HAP-1 (cell line): ENCODE results near the gene MAP3K21.

ENCODE experiments used
- DNase-seq, 2 experiments: peaks; one replicate each; pipeline ENCODE4 v3.0.0-alpha.2; 2016 to 2020; ENCODE audit warnings: low spot score in 2 of 2
- H3K27me3 ChIP-seq: fragments of 250-450 bp; sonication (Bioruptor Pico); 2 replicates; pipeline ENCODE4 v1.5.1; 2020; ENCODE audit warnings: low read depth, mild to moderate bottlenecking, moderate library complexity
- H3K36me3 ChIP-seq: fragments of 250-450 bp; sonication (Bioruptor Pico); replicated peaks from 2 replicates; pipeline ENCODE4 v1.5.1; 2020; ENCODE audit warnings: mild to moderate bottlenecking
- H3K4me1 ChIP-seq: fragments of 250-450 bp; sonication (Bioruptor Pico); 2 replicates; pipeline ENCODE4 v1.5.1; 2020; ENCODE audit warnings: mild to moderate bottlenecking
- H3K4me3 ChIP-seq: fragments of 250-450 bp; sonication (Bioruptor Pico); 2 replicates; pipeline ENCODE4 v1.5.1; 2020; ENCODE audit warnings: mild to moderate bottlenecking, moderate library complexity
- H3K9me3 ChIP-seq: fragments of 250-450 bp; sonication (Bioruptor Pico); 2 replicates; pipeline ENCODE4 v1.5.1; 2020; ENCODE audit warnings: mild to moderate bottlenecking, moderate library complexity
- in situ Hi-C: fragments of 300-500 bp; cut with MboI; formaldehyde crosslinking; loops from 3 replicates; pipeline ENCODE4 v1.14.3; 2020; ENCODE audit warnings: low sequenced_read_pairs, inconsistent platforms, mixed read lengths

Gene MAP3K21

DNA sequence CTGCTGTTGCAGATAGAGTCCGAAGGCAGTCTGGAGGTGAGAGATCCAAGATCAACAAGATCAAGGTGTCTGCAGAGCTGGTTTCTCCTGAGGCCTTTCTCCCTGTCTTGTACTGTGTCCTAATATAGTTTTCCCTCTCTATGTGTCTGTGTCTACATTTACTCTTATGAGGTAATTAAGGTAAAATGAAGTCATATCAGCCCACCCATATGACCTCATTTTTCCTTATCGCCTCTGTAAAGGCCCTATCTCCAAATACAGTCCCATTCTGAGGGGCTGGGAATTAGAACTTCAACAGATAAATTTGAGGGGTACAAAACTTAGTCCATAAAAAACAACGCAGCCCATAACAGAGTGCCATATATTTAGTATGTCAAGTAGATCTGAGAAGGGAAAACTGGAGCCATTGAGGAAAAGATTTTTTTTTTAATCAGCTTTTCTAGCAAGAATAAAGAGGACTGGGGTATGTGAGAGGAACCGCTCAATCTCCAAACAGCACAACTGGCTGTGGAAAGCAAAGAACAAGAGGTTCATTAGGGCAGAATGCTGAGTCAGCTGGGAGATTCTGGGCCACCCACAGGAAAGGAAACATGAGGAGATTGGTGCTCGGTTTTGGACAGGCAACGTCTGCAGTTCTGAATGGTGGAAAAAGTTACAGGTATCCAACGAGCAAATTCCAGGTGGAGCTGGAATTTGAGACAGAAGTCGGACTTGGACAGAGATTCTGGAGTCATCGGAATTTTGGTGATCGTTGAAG, 65.7 kb downstream of the MAP3K21 start:
- H3K9me3 ChIP-seq: no peaks in the 10 kb centered on the region
- H3K27me3 ChIP-seq: peaks cover 13% of the 10 kb centered on the region
- in situ Hi-C loops: loop anchor here (10.0 kb wide), 1 partner anchor 672 kb away; no protein-coding TSS in a partner anchor
- no peaks in the 10 kb centered on the region for H3K36me3 ChIP-seq
- H3K4me3 ChIP-seq: no peak overlapping the region
- no peak for DNase-seq
- no peaks in the 10 kb centered on the region; the same call in 1 of the 2 replicates for H3K4me1 ChIP-seq

DNA sequence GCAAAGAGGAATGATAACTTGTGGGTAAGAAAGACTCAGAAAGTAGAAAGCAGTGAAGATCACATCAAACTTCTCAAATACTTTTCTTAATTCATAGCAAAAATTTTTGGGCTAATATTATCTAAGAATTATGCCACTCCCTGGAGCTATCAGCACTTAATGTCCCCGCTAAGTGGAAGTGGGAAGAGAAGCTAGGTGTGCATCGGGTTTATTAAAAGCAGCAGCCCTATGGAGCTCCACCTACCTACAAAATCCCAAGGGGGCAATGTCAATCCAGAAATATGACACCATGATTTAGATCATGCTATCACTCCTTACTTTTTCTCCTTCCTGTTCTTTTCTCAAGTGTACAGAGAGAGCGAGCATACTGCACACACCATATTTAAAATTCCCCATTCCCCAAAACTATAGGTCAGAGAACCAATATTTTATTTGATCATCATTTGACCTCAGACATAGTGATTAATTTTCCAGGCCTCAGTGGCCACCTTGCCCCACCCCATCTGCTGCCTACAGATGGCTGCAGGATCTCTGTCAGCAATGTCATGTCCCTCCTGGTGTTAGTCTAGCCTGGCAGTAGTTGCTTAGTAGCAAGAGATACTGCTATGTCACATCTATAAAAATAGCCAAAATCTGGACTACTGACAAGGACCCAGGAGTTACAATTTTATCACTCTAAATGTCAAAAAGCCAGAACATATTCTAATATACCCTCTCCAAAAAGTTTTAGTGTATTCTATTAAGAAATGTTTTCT, 66.6 kb downstream of the MAP3K21 start:
- no peak for DNase-seq
- in situ Hi-C loops: loop anchor here (10.0 kb wide), 1 partner anchor 671 kb away; no protein-coding TSS in a partner anchor
- Histone ChIP-seq H3K4me1 (no peaks in the 10 kb centered on the region; the same call in 1 of the 2 replicates), H3K9me3 (no peaks in the 10 kb centered on the region), H3K36me3 (no peaks in the 10 kb centered on the region), H3K4me3 (no peak overlapping the region), H3K27me3 (peaks cover 13% of the 10 kb centered on the region)

DNA sequence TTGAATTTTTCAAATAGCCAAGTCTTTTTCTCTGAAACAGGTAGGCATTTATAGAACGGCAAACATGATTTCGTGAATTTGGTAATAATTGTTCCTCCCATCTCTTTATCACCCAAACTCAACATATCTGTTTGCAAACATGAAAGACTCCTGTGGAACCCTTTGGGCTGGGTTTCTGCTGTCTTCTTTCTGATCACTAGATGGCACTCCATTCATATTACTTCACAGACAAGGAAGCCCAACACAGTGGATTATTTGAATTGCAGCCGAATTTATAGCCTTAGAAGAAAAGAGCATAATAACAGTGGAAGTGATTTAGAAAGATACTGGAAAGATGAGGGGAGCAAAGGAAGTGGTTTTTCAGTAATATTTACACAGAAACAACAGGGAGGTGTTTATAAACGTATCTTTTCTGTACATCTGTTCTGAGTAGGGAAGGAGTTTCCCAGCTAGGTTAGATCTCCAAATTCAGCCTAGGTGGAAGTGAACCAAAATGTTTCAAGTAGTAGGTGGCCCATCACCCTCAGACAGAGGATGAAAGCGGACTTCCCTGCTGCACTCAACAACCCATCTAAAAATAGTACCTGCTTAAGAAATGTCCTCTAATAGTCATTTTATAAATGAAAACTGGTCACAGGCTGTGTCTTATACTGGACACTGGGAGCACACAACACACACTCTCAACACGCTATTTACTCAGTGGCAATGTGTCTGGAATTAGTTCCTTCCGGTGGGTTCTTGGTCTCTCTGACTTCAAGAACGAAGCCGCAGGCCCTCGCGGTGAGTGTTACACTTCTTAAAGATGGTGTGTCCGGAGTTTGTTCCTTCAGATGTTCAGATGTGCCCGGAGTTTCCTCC, 67.6 kb downstream of the MAP3K21 start:
- in situ Hi-C loops: loop anchor here (10.0 kb wide), 1 partner anchor 670 kb away; no protein-coding TSS in a partner anchor
- H3K9me3 ChIP-seq: no peaks in the 10 kb centered on the region
- H3K36me3 ChIP-seq: no peaks in the 10 kb centered on the region
- H3K27me3 ChIP-seq: peaks cover 13% of the 10 kb centered on the region
- no peaks in the 10 kb centered on the region for H3K4me1 ChIP-seq
- no peak overlapping the region for H3K4me3 ChIP-seq
- DNase-seq: peak; percentile 51 to 74

DNA sequence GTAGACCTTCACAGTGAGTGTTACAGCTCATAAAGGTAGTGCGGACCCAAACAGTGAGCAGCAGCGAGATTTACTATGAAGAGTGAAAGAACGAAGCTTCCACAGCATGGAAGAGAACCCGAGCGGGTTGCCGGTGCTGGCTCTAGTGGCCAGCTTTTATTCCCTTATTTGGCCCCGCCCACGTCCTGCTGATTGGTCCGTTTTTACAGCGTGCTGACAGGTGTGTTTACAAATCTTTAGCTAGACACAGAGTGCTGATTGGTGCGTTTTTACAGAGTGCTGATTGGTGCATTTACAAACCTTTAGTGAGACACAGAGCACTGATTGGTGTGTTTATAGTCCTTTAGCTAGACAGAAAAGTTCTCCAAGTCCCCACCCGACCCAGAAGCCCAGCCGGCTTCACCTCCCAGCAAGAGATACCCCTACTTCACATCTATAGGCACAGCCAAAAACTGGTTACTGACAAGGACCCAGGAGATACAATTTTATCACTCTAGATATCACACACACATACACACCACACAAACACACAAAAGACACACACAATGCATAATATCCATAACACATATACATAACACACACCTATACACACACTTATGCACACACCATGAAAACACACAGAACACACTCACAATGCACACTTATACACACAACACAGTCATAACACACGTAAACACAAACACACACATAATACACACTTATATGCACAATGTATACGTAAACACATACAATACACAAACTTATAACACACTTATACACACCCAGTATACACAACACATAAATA, 68.5 kb downstream of the MAP3K21 start:
- H3K9me3 ChIP-seq: no peaks in the 10 kb centered on the region
- peaks cover 13% of the 10 kb centered on the region for H3K27me3 ChIP-seq
- peak in 1 of 2 experiments; percentile 13 for DNase-seq
- H3K4me3 ChIP-seq: no peak overlapping the region
- no peaks in the 10 kb centered on the region for H3K36me3 ChIP-seq
- in situ Hi-C loops: loop anchor here (10.0 kb wide), 1 partner anchor 669 kb away; no protein-coding TSS in a partner anchor
- no peaks in the 10 kb centered on the region for H3K4me1 ChIP-seq

DNA sequence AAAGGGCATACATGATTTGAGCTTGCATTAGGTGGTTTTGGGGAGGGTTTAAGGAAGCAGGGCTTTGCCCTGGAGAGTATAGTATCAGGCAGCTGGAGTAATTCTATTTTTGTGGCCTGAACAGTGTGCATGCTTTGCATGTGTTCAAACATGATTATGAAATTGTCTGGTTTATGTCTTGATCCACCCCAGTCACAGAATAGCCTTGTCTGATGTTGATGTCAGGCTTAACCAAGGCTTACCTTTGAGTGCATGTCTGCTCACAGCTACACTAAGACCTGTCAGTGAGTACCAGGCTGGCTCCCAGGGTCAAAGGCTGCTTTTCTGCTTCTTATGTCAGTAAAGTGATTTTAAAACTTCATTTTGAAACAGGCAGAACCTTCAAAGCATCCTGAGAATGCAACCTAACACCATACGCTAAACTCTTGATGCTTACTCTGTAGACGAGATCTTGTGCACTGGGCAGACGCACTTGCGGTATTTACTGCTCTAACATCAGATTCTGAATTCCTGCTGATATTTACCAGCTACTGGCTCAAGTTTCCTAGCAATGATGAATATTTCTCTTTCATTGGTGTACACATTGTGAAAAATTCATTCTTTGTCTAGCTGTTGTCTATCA, 78.9 kb downstream of the MAP3K21 start:
- Histone ChIP-seq H3K9me3 (no peaks in the 10 kb centered on the region; the same call in 1 of the 2 replicates), H3K4me3 (no peak overlapping the region), H3K27me3 (0 out of 2 replicates have a peak, but pooled peaks cover 3% of the 10 kb centered on the region), H3K4me1 (no peaks in the 10 kb centered on the region), H3K36me3 (no peaks in the 10 kb centered on the region)
- DNase-seq: no peak
- in situ Hi-C loops: no loop called here

DNA sequence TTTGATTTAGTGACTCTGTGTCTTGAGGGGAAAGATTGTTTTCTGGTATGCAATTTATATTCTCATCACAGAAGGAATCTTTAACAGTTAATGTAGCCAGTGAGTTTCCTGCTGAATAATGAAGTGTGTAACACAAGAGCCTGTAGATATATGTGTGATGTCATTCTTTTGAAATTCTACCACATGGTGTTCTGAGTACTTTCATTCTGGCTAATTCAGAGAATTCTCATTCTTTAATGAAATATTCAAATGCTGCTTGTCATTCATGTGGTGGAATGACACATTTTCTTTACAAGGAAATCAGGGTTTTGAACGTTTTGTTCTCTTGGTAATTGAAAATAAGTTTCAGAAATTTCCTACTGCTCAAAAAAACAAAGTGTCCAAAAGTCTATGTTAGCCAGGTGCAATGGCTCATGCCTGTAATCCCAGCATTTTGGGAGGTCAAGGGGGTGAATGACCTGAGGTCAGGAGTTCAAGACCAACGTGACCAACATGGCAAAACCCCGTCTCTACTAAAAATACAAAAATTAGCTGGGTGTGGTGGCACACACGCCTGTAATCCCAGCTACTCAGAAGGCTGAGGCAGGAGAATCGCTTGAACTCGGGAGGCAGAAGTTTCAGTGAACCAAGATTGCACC, 79.6 kb downstream of the MAP3K21 start:
- DNase-seq: no peak
- no peaks in the 10 kb centered on the region for H3K4me1 ChIP-seq
- 0 out of 2 replicates have a peak, but pooled peaks cover 3% of the 10 kb centered on the region for H3K27me3 ChIP-seq
- no peaks in the 10 kb centered on the region for H3K36me3 ChIP-seq
- in situ Hi-C loops: no loop called here
- no peak overlapping the region for H3K4me3 ChIP-seq
- no peaks in the 10 kb centered on the region; the same call in 1 of the 2 replicates for H3K9me3 ChIP-seq

DNA sequence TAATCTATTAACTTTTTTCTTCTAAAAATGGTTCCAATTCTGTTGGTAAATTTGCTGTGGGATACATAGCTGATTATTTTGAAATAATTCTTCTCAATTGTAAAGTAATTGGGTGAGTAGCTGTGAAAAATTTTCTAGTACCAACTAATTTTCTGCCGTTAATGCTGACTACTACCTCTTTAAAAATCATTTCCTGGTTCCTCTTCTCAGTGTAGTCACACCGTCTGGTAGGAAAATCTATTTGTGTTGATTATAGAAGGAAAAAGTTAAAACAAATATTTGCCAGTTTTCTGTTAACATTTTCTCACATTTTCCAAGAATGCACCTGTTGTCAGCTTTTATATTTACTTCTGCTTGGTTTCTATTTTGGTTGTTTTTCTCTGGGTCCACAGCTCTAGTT, 82.0 kb downstream of the MAP3K21 start:
- Histone ChIP-seq H3K27me3 (0 out of 2 replicates have a peak, but pooled peaks cover 3% of the 10 kb centered on the region), H3K4me3 (no peak overlapping the region), H3K36me3 (no peaks in the 10 kb centered on the region), H3K9me3 (no peaks in the 10 kb centered on the region; the same call in 1 of the 2 replicates), H3K4me1 (no peaks in the 10 kb centered on the region)
- DNase-seq: no peak
- in situ Hi-C loops: no loop called here

DNA sequence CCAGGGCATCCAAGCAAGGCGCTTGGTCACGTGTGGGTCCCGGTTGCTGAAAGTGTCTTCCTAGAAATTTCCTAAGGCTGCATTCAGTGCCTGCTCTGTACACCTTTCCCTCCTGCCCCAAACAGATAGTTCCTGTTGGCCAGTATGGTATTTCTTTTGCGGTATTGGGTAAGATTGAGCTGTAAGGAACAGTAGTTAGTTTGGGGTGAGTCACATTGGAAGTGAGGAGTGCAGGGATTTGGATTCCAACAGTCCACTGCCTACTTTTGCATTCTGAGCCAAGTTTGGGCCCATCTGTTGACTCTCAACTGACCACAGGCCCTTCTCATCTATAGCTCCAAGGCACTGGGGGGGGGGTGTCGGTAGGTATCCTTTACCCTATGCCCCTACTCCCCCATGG, 83.4 kb downstream of the MAP3K21 start:
- H3K36me3 ChIP-seq: no peaks in the 10 kb centered on the region
- 0 out of 2 replicates have a peak, but pooled peaks cover 3% of the 10 kb centered on the region for H3K27me3 ChIP-seq
- DNase-seq: no peak
- peaks cover 4% of the 10 kb centered on the region for H3K4me1 ChIP-seq
- H3K9me3 ChIP-seq: no peaks in the 10 kb centered on the region; the same call in 1 of the 2 replicates
- H3K4me3 ChIP-seq: no peak overlapping the region
- in situ Hi-C loops: no loop called here

DNA sequence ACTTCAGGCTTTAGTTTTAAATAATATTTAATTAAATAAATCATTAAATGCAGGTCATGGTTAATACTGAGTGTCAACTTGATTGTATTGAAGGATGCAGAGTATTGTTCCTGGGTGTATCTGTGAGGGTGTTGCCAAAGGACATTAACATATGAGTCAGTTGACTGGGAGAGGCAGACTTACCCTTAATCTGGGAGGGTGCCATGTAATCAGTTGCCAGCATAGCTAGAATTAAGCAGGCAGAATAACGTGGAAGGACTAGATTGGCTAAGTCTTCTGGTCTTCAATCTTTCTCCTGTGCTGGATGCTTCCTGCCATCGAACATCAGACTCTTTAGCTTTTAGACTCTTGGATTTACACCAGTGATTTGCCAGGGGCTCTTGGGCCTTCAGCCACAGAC, 85.3 kb downstream of the MAP3K21 start:
- no peak overlapping the region for H3K4me3 ChIP-seq
- no peak for DNase-seq
- in situ Hi-C loops: no loop called here

DNA sequence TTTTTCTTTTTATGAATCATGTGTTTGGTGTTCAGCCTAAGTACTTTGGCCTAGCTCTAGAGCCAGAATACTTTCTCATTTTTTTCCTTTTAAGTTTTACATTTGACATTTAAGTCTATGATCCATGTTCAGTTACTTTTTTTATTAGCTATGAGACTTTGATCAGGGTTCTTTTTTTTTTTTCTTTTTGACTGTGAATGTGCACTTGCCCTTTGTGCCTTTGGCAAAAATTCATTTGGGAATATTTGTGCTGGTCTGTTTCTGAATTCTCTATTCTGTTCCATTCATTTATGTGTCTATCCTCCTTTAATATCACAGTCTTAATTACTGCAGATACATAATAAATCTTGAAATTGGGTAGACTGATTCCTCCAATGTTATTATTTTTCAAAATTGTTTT, 93.8 kb downstream of the MAP3K21 start:
- no peak for DNase-seq
- no peaks in the 10 kb centered on the region for H3K9me3 ChIP-seq
- no peak overlapping the region for H3K4me3 ChIP-seq
- in situ Hi-C loops: no loop called here
- no peaks in the 10 kb centered on the region for H3K36me3 ChIP-seq
- H3K27me3 ChIP-seq: no peaks in the 10 kb centered on the region; the same call in none of the 2 replicates
- H3K4me1 ChIP-seq: peaks cover 2% of the 10 kb centered on the region

More for the DNA sequence above, 85.3 kb downstream of the MAP3K21 start:
- Histone ChIP-seq H3K36me3 (no peaks in the 10 kb centered on the region), H3K27me3 (0 out of 2 replicates have a peak, but pooled peaks cover 3% of the 10 kb centered on the region), H3K4me1 (peaks cover 9% of the 10 kb centered on the region), H3K9me3 (no peaks in the 10 kb centered on the region; the same call in 1 of the 2 replicates)

DNA sequence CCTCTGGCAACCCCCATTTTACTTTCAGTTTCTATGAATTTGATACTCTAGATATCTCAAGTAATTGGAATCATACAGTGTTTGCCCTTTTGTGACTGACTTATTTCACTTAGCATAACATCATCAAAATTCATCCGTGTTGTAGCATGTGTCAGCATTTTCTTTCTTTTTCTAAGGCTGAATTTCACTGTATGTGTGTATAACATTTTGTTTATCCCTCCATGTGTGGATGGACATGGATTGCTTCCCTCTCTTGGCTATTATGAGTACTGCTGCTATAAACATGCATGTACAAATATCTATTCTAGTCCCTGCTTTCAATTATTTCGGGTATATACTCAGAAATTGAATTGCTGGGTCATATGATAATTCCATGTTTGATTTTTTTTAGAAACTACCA, 97.3 kb downstream of the MAP3K21 start:
- Histone ChIP-seq H3K36me3 (no peaks in the 10 kb centered on the region), H3K9me3 (no peaks in the 10 kb centered on the region), H3K4me3 (no peak overlapping the region), H3K4me1 (no peaks in the 10 kb centered on the region; the same call in 1 of the 2 replicates), H3K27me3 (no peaks in the 10 kb centered on the region; the same call in none of the 2 replicates)
- in situ Hi-C loops: loop anchor here (25.0 kb wide), 1 partner anchor 363 kb away; no protein-coding TSS in a partner anchor
- no peak for DNase-seq

DNA sequence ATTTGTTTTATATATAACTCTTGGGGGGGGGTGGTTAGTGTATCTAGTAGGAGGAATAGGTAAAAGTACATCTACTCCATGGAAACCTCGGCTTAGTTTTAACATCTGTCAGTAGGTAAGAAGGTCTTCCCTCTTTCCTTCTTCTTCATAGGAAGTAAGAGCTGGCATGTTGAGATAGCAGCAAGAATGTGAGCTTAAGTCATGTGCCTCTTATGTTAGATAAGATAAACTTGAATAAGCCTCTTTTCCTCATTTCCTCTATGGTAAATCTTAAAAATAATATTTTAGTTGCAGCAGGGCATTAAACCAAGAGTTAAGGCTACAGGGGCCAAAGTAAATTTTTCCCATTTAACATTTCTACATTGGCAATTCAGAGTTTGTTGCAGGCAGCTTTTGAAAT, 100.4 kb downstream of the MAP3K21 start:
- H3K27me3 ChIP-seq: no peaks in the 10 kb centered on the region; the same call in none of the 2 replicates

More for the DNA sequence above, 100.4 kb downstream of the MAP3K21 start:
- no peak overlapping the region for H3K4me3 ChIP-seq
- H3K4me1 ChIP-seq: no peaks in the 10 kb centered on the region; the same call in 1 of the 2 replicates
- no peaks in the 10 kb centered on the region for H3K9me3 ChIP-seq
- no peaks in the 10 kb centered on the region for H3K36me3 ChIP-seq
- no peak for DNase-seq
- in situ Hi-C loops: loop anchor here (25.0 kb wide), 1 partner anchor 359 kb away; no protein-coding TSS in a partner anchor
